HepG2 (cell line): ENCODE data around the gene SRCIN1. TPM values are rescaled to one million over a fixed set of nuclear protein-coding genes. Genes with fewer than 3 reads are reported as not detected.

Experiments
- ATAD3A ChIP-seq: sonication (generic); formaldehyde crosslinking; IDR thresholded peaks from 2 replicates; pipeline ENCODE4 v1.4.0; 2020; ENCODE audit warnings: missing genetic modification reagents
- FOXA1 ChIP-seq, 2 experiments: fragments of 450-650 bp in 1 of 2; sonication (generic) in 1 of 2; formaldehyde crosslinking in 1 of 2; IDR thresholded peaks; 2 replicates each; pipeline versions ENCODE4 v1.4.0 to v1.6.1; 2016 to 2020; ENCODE audit warnings: missing genetic modification reagents in 1 of 2
- JDP2 ChIP-seq: sonication (generic); formaldehyde crosslinking; IDR thresholded peaks from 2 replicates; pipeline ENCODE4 v1.8.1; 2022; ENCODE audit warnings: missing genetic modification reagents, borderline replicate concordance
- KDM4B ChIP-seq: sonication (generic); formaldehyde crosslinking; IDR thresholded peaks from 2 replicates; pipeline ENCODE4 v1.4.0; 2020; ENCODE audit warnings: missing genetic modification reagents
- RXRB ChIP-seq: IDR thresholded peaks from 2 replicates; pipeline ENCODE4 v1.6.1; 2016; ENCODE audit warnings: borderline replicate concordance, missing genetic modification reagents, missing compliant biosample characterization
- YEATS4 ChIP-seq: sonication (generic); formaldehyde crosslinking; IDR thresholded peaks from 2 replicates; pipeline ENCODE4 v1.4.0; 2020; ENCODE audit warnings: missing genetic modification reagents, borderline replicate concordance
- ZNF318 ChIP-seq: sonication (generic); formaldehyde crosslinking; IDR thresholded peaks from 2 replicates; pipeline ENCODE4 v1.4.0; 2020; ENCODE audit warnings: mild to moderate bottlenecking, missing genetic modification reagents
- ZNF609 ChIP-seq: sonication (generic); formaldehyde crosslinking; IDR thresholded peaks from 2 replicates; pipeline ENCODE4 v1.4.0; 2020; ENCODE audit warnings: mild to moderate bottlenecking, missing genetic modification reagents, borderline replicate concordance
- ZNF770 ChIP-seq: sonication (generic); formaldehyde crosslinking; IDR thresholded peaks from 2 replicates; pipeline ENCODE4 v1.5.0; 2020; ENCODE audit warnings: mild to moderate bottlenecking, missing genetic modification reagents
- polyA plus RNA-seq, 8 experiments: library from polyadenylated mRNA; depleted of rRNA in 3 of 8; stranded (reverse) in 7 of 8; unstranded in 1 of 8; fragments of >200 nt; fragmentation: Illumina TruSeq in 4 of 8; extraction: Trizol in 4 of 8; gene quantifications; 2 replicates each; pipeline versions ENCODE4 v1.2.1 to v1.2.3, GENCODE V29; 2011 to 2016; ENCODE audit warnings: low read depth in 4 of 8, missing spikeins in 1 of 8, mixed read lengths in 1 of 8; ENCODE audit not compliant: insufficient read depth in 1 of 8
- total RNA-seq, 5 experiments: library from RNA; depleted of rRNA; stranded (reverse); fragments of >200 nt; fragmentation: Illumina TruSeq; extraction: Trizol; gene quantifications; 2 replicates each; pipeline ENCODE4 v1.2.3, GENCODE V29; 2016; ENCODE audit warnings: low read depth in 1 of 5

SRCIN1 gene
- total and polyA plus RNA-seq, 2 of the 13 experiments (the other 11 are each of a cell fraction or from before 2014, with no cell fraction given): 1.2 to 9.6 TPM

GRCh38 chr17:38613981-38614779 is 8.4 kb upstream of the SRCIN1 start (continued):
- TF ChIP-seq JDP2 (CRISPR knock-in tag) (peak; percentile 59; the same call in 1 of the 2 replicates), ZNF609 (peak; percentile 96; the same call in 1 of the 2 replicates), ZNF770 (peak; percentile 91), YEATS4 (CRISPR knock-in tag) (peak; percentile 63; the same call in 1 of the 2 replicates), ZNF318 (peak; percentile 61; the same call in 1 of the 2 replicates), RXRB (CRISPR knock-in tag) (peak; percentile 98), ATAD3A (no peak), FOXA1 (IDR thresholded peaks at IDR 0.05) (peak; percentile 91), FOXA1 (CRISPR knock-in tag; IDR thresholded peaks at IDR 0.05) (peak; percentile 97), KDM4B (CRISPR knock-in tag) (peak; percentile 83; the same call in 1 of the 2 replicates)
